ENCODE data around the gene QSOX2. TPM values are rescaled to one million over a fixed set of nuclear protein-coding genes. Genes with fewer than 3 reads are reported as not detected.
A peak's percentile ranks its signal among the peaks of the same experiment; 100 is the strongest.

Gene QSOX2
- total RNA-seq, 1 experiment from 2014 or later = 40.0 TPM

DNA sequence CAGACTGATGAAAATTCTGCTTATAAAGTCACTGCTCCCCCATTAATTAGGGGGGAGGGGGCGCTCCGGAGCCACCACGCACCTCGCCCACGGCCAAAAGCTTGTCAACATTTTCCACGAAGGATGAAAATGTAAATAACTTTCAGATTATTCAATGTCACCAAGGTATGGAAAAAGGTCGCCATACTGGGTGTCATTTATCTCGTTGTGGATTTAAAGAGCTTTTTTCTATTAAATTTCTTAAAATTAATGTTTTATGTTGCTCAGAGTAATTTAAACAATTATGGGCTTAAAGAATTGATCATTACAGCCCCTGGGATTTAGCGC lies 53.7 kb downstream of the QSOX2 start:
- CTCF ChIA-PET = no interaction called here

DNA sequence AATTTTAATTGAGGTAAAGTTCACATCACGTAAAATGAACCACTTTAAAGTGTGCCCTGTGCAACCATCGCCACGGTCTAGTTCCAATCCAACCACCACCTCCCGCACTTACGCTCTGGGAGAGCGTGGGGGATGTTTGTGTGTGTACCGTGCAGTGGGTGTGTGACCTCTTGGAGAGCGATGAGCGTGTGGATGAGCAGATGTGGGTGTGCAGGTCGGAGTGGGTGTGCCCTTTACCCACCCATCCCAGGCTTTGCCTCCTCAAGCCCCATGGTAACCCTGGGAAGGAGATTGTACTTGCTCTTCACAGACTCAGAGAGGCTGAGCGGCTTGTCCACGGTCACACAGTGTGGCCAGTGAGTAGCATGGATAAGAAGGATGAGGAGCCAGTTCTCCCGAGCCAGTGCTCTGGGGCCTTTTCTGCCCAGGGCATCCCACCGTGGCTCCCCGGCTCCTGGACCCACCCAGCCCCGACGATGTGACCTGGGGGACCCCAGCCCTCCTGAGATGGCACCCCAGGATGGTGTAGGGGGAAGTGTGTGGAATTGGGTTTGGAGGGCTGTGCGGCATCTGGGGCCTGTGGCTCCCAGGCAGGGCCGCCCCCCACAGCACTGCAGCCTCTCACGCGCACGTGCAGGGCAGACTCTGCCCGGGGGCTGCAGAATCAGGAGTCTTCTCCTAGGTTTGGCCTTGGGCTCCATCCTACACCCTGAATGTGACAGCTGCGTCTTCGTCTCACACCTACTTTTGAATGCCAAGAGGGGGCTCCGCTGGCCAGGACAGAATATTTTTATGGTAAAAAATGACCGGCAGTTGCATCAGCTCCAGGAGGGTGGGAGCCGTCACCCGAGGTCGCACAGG lies 54.3 kb downstream of the QSOX2 start:
- ChIA-PET POLR2A (no interaction called here), CTCF (no interaction called here)
- H3K4me1 ChIP-seq (ENCODE audit: control insufficient read depth, insufficient read depth, low read length) = peaks cover 2% of the 10 kb centered on the region
- no peaks in the 10 kb centered on the region; the same call in 1 of the 2 replicates for H3K27me3 ChIP-seq (ENCODE audit: control insufficient read depth, insufficient read depth, low read length)
- DNase-seq (ENCODE audit: low read depth, low spot score) = no peak
- no peaks in the 10 kb centered on the region for H3K36me3 ChIP-seq (ENCODE audit: control insufficient read depth, insufficient read depth, low read length)
- peak overlapping the region; percentile 34; the same call in 1 of the 2 replicates for H3K27ac ChIP-seq (ENCODE audit: low read length)
- H3K9me3 ChIP-seq (ENCODE audit: control insufficient read depth, insufficient read depth, low read depth, low read length) = no peaks in the 10 kb centered on the region
- intact Hi-C loops (cut with micrococcal nuclease; ENCODE audit: unreplicated experiment) (no loop called here), in situ Hi-C loops (cut with HindIII; ENCODE audit: low pct_unique_long_range_greater_than_20kb, low sequenced_read_pairs) (no loop called here)
- TF ChIP-seq SIN3A (IDR thresholded peaks at IDR 0.05; ENCODE audit: borderline replicate concordance, insufficient read depth, low read depth, low read length) (no peak), POLR2AphosphoS5 (IDR thresholded peaks at IDR 0.05; ENCODE audit: low read depth, low read length) (no peak), TCF7L2 (IDR thresholded peaks at IDR 0.05; ENCODE audit: low read depth, low read length) (no peak)
- TF ChIP-seq, protein P1, sequence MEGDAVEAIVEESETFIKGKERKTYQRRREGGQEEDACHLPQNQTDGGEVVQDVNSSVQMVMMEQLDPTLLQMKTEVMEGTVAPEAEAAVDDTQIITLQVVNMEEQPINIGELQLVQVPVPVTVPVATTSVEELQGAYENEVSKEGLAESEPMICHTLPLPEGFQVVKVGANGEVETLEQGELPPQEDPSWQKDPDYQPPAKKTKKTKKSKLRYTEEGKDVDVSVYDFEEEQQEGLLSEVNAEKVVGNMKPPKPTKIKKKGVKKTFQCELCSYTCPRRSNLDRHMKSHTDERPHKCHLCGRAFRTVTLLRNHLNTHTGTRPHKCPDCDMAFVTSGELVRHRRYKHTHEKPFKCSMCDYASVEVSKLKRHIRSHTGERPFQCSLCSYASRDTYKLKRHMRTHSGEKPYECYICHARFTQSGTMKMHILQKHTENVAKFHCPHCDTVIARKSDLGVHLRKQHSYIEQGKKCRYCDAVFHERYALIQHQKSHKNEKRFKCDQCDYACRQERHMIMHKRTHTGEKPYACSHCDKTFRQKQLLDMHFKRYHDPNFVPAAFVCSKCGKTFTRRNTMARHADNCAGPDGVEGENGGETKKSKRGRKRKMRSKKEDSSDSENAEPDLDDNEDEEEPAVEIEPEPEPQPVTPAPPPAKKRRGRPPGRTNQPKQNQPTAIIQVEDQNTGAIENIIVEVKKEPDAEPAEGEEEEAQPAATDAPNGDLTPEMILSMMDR (IDR thresholded peaks at IDR 0.05) = no peak
- TF ChIP-seq, protein P2, sequence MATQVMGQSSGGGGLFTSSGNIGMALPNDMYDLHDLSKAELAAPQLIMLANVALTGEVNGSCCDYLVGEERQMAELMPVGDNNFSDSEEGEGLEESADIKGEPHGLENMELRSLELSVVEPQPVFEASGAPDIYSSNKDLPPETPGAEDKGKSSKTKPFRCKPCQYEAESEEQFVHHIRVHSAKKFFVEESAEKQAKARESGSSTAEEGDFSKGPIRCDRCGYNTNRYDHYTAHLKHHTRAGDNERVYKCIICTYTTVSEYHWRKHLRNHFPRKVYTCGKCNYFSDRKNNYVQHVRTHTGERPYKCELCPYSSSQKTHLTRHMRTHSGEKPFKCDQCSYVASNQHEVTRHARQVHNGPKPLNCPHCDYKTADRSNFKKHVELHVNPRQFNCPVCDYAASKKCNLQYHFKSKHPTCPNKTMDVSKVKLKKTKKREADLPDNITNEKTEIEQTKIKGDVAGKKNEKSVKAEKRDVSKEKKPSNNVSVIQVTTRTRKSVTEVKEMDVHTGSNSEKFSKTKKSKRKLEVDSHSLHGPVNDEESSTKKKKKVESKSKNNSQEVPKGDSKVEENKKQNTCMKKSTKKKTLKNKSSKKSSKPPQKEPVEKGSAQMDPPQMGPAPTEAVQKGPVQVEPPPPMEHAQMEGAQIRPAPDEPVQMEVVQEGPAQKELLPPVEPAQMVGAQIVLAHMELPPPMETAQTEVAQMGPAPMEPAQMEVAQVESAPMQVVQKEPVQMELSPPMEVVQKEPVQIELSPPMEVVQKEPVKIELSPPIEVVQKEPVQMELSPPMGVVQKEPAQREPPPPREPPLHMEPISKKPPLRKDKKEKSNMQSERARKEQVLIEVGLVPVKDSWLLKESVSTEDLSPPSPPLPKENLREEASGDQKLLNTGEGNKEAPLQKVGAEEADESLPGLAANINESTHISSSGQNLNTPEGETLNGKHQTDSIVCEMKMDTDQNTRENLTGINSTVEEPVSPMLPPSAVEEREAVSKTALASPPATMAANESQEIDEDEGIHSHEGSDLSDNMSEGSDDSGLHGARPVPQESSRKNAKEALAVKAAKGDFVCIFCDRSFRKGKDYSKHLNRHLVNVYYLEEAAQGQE (IDR thresholded peaks at IDR 0.05; ENCODE audit: insufficient read depth in 1 of 2, low read depth in 2 of 2, low read length in 1 of 2) = no peak
- no peak for ATAC-seq
- no TSS peak for BruUV-seq (replicated peaks)
- H3K4me3 ChIP-seq (ENCODE audit: low read depth in 2 of 2, low read length in 2 of 2) = no peak overlapping the region

More for the DNA sequence above, 53.7 kb downstream of the QSOX2 start:
- POLR2A ChIA-PET = interaction anchor here (0.6 kb wide), 1 partner anchor 442 kb away, joined by 5 read pairs; no protein-coding TSS in a partner anchor
- H3K27me3 ChIP-seq (ENCODE audit: control insufficient read depth, insufficient read depth, low read length) = no peaks in the 10 kb centered on the region; the same call in 1 of the 2 replicates
- no peak overlapping the region for H3K4me3 ChIP-seq (ENCODE audit: low read depth in 2 of 2, low read length in 2 of 2)
- no peak for DNase-seq (ENCODE audit: low read depth, low spot score)
- H3K36me3 ChIP-seq (ENCODE audit: control insufficient read depth, insufficient read depth, low read length) = no peaks in the 10 kb centered on the region
- ATAC-seq = no peak
- in situ Hi-C loops (cut with HindIII; ENCODE audit: low pct_unique_long_range_greater_than_20kb, low sequenced_read_pairs) = no loop called here
- H3K4me1 ChIP-seq (ENCODE audit: control insufficient read depth, insufficient read depth, low read length) = peaks cover 2% of the 10 kb centered on the region
- no peaks in the 10 kb centered on the region for H3K9me3 ChIP-seq (ENCODE audit: control insufficient read depth, insufficient read depth, low read depth, low read length)
- intact Hi-C loops (cut with micrococcal nuclease; ENCODE audit: unreplicated experiment) = no loop called here
- BruUV-seq (replicated peaks) = no TSS peak
- peak overlapping the region; percentile 34; the same call in 1 of the 2 replicates for H3K27ac ChIP-seq (ENCODE audit: low read length)
- TF ChIP-seq SIN3A (IDR thresholded peaks at IDR 0.05; ENCODE audit: borderline replicate concordance, insufficient read depth, low read depth, low read length) (no peak), POLR2AphosphoS5 (IDR thresholded peaks at IDR 0.05; ENCODE audit: low read depth, low read length) (no peak), TCF7L2 (IDR thresholded peaks at IDR 0.05; ENCODE audit: low read depth, low read length) (no peak)
- TF ChIP-seq, protein P2 (IDR thresholded peaks at IDR 0.05; ENCODE audit: insufficient read depth in 1 of 2, low read depth in 2 of 2, low read length in 1 of 2) = no peak
- TF ChIP-seq, protein P1 (IDR thresholded peaks at IDR 0.05) = no peak

All from Panc1 (cell line).